NCI-H146 treated with DMSO at 0.1 percent for 48 hours (cell line): Measurements from ENCODE around the gene SBF2.

Experiments
- DNase-seq: peaks from one replicate; lab custom pipeline; 2025; ENCODE audit not compliant: unreplicated experiment; lab: John Stamatoyannopoulos, UW

SBF2 gene

DNA sequence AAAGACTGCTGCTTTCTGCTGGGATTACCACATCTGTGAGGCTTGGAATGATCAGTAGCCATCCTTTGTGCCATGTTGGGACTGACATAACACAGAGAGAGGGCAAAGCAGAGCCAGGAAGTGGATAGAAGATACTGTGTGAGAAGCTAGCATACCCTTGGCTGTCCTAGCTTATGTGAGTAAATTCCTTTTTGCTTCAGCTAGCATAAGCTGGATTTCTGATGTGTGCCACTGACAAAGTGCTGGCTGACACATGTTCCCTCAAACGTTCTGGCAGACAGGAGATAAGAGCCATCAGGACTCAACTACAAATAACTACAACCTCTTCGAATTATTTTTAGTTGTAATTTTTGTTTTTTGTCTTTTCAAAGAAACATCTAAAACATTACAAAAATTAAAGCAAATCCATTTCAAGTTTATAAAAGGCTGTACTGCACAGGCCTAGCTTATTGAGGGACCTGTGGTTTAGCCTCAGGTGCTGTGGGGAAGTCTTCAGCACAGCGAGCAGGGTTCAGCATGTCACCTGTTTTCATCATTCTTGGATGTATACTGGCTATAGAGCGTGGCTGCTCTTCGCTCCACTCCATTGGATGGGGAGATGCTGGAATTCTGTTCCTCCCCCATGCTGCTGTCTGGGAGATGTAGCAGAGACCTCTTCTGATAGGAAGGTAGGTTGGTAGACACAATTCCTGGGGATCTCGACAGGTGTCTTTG, 509.3 kb downstream of the SBF2 start:
- DNase-seq = no peak

GRCh38 chr11:9783986-9784385, 510.0 kb downstream of the SBF2 start:
- no peak for DNase-seq

- no peak for DNase-seq
Observed at GRCh38 chr11:9780929-9781328, 513.1 kb downstream of the SBF2 start.

DNA sequence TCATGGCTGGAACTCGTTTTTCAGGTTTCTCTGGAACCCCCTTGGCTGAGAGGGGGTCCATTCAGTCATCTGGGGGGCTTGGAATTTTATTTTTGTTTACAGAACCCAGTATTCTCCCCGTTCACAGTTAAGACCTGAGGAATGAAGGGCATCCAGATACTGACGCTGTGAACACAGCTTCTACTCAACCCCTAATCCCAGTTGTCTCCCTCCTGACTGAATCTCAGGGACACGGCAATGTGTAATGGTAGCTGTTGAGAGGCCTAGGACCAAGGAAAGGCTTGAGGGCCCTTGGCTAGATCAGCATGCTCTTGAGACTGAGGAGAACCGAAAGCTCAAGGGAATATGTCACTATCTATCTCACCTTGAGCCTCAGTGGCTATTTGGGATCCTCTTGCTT, 516.5 kb downstream of the SBF2 start:
- no peak for DNase-seq

GRCh38 chr11:9777066-9777465, 517.0 kb downstream of the SBF2 start:
- DNase-seq = no peak

- no peak for DNase-seq
Observed at GRCh38 chr11:9776203-9776602, 517.8 kb downstream of the SBF2 start.

- DNase-seq = no peak
Observed at GRCh38 chr11:9775398-9775779, 518.6 kb downstream of the SBF2 start.

DNA sequence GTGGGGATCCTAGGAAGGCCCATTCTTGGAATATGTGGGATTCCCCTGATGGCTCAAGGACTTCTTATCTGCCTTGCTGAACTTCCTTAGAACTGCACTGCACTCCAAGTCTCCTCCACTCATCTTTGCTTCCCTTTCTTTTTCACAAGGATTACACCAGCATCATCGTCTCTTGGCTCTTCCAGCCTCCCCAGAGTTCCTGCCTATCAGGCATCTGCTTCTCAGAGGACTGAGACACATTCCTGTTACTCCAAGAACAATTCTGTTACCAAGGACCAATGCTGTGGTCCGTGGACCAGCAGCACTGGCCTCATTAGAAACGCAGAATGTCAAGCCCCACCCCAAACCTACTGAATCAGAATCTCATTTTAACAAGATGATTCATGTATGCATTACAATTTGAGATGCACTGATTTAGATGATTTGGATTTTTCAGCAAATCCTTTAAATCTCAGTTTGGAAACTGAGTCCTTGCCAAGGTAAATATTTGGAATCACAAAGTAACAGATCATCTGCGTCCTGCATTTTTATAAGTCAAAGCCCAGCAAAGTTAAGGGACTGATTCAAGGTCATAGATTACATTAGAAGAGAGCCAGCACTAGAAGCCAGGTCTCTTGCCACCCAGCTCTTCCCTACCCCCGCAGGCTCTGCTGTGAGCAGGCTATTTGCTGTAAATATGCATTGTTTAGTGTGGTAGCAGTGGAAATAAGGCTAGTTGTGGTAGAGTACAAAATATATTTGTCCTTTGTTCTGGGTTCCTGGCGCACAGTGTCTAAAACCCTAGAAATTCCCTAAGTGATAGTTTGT, 519.2 kb downstream of the SBF2 start:
- no peak for DNase-seq

DNA sequence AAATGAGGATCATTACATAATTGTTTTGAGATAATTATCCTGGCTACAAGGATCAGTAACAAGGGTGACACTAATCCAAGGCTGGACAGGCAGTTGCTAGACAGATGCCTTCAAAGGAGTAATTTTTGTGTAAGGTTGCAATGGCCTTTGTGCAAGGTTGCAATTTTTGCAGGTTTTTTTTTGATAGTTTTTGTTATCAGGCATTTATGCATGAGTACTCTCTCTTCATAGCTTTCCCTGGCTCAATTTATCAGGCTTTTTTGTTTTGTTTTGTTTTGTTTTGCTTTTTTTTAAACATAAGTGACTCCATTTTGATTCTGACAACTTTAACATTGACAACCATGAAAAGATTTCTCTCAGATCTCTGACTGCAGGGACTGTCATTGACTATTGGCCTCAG, 519.9 kb downstream of the SBF2 start:
- no peak for DNase-seq

- no peak for DNase-seq
Observed at GRCh38 chr11:9773524-9773923, 520.5 kb downstream of the SBF2 start.

- DNase-seq = no peak
Observed at GRCh38 chr11:9772218-9772617, 521.8 kb downstream of the SBF2 start.

- DNase-seq = no peak
Observed at GRCh38 chr11:9771071-9771511, 522.9 kb downstream of the SBF2 start.

DNA sequence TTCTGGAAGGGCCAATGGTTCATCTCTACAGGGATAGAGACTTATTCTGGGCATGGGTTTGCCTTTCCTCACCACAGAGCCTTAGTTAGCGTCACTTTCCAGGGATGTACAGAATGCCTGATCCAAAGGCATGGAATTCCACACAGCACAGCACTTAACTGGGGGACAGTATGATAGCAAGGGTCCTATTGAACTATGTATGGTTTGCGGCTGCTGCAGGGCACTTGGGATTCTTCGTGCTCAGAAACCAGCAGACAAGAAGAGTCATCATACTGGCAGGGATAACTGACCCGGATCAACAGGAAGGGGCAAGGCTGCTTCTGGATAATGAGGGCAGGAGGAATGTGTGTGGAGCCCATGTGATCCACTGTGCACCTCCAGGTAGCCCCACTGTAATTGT, 524.4 kb downstream of the SBF2 start:
- no peak for DNase-seq

- DNase-seq = peak; percentile 65
Observed at GRCh38 chr11:9765320-9766101, 528.5 kb downstream of the SBF2 start.

DNA sequence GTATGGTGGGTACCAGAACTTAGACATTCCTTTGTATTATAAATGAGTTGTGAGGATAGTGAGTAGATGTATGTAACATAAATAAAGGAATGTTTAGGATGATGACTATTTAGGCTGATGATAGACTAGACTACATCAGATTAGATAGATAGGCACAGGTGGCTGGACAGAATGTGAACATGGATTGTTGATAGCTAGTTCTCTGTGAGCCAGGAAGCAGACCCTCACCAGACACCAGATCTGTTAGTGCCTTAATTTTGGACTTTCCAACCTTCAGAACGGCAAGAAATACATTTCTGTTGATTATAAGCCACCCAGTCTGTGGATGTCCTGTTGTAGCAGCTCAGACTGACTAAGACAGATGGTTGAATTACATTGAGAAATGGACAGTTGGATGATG, 530.7 kb downstream of the SBF2 start:
- no peak for DNase-seq

DNA sequence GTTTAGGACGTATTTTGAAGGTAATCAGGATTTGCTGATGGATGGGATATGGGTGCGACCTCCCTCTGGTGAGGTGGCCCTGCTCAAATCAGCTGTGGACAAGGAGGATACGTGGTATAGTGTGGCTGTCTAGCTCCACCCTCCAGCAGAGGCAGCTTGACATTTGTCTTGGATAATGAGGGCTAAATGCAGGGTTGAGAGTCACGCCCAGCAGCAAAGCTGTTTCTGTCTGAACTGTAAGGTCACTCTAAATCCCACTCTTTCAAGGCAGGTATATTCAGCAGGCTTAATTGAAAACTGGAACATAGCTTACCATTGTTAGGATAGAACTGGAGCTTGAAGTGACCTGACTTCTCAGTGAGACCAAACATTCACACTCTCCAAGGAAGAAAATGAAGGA, 531.5 kb downstream of the SBF2 start:
- DNase-seq = no peak

- no peak for DNase-seq
Observed at GRCh38 chr11:9761441-9761945, 532.5 kb downstream of the SBF2 start.

- DNase-seq = no peak
Observed at GRCh38 chr11:9760193-9760575, 533.8 kb downstream of the SBF2 start.

DNA sequence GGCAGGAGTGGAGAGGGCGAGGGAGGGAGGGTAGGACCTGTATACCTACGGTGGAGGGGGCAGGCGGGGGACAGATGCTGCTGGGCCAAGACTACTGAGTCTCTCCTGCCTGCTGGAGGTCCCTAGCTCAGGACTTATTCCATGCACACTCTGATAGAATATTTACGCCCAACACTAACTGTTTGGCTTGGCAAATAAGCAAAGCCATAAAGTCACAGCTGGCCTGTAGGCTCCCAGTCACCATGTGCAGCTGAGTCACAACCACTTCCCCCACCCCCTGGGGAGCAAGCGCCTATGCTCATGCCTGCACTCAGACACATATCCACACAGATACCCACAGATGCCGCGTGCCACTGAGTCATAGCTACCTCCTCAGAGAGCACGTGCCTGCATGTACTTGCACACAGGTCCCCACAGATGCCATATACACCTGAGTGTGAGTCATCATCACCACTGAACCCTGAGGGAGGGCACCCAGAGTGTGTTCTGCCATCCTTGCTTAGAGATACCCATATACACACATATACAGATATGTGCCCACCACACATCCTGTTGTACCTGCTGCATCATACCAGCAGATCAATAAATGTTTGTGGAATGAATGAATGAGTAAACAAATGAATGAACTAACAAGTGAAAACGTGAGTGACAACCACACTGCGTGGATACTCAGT, 534.4 kb downstream of the SBF2 start:
- no peak for DNase-seq

GRCh38 chr11:9758637-9759518, 535.1 kb downstream of the SBF2 start:
- DNase-seq = peak; percentile 59
